GM12891 (cell line): Measurements from ENCODE around the gene GHRHR.

Experiments
- PAX5 ChIP-seq: IDR thresholded peaks from 2 replicates; pipeline ENCODE4 v1.6.1; 2011; ENCODE audit warnings: low read length, moderate library complexity, mild to moderate bottlenecking; ENCODE audit not compliant: insufficient read depth, severe bottlenecking
- POLR2A ChIP-seq: IDR thresholded peaks from 2 replicates; pipeline ENCODE4 v1.6.1; 2011; ENCODE audit warnings: low read depth, low read length, control low read depth
- POLR2AphosphoS5 ChIP-seq: IDR thresholded peaks from 2 replicates; pipeline ENCODE4 v1.6.1; 2011; ENCODE audit warnings: low read depth, low read length, control low read depth
- SPI1 ChIP-seq: IDR thresholded peaks from 2 replicates; pipeline ENCODE4 v1.6.1; 2011; ENCODE audit warnings: low read depth, low read length, control low read depth
- TAF1 ChIP-seq: IDR thresholded peaks from 2 replicates; pipeline ENCODE4 v1.6.1; 2011; ENCODE audit warnings: low read depth, low read length, control low read depth

DNA sequence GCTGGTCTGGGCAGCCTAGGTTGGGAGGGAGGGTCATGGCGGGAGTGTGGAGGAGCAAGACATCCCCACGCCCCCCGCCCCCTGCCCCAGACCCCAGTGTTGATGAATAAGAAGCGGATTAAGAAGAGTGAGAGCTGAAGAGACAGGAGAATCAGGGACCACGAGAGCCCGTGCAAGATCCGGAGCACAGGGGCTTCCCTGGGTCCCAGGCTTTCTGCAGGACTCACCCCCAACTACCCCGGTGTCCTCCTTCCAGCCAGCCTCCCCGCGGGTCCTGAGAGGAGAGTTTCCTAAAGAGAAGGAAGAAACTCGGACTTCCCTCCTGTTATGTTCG is 20.1 kb downstream of the GHRHR start:
- TF ChIP-seq TAF1 (no peak), POLR2AphosphoS5 (no peak), POLR2A (no peak), SPI1 (no peak), PAX5 (no peak)
